Stimulated activated CD8-positive, alpha-beta memory T cell treated with anti-CD3 and anti-CD28 coated beads, Interleukin-7, amount 100 ng/mL, for 24 hours (primary cell): ENCODE measurements around the gene SEMA3C.

Source experiments
- DNase-seq: peaks from one replicate; pipeline ENCODE4 v3.0.0-alpha.2; 2020; ENCODE audit warnings: low read depth

Gene SEMA3C

GRCh38 chr7:80848841-80849240, 70.0 kb downstream of the SEMA3C start:
- DNase-seq: no peak

GRCh38 chr7:80847895-80848294, 71.0 kb downstream of the SEMA3C start:
- DNase-seq: no peak

GRCh38 chr7:80847027-80847426, 71.8 kb downstream of the SEMA3C start:
- no peak for DNase-seq

- DNase-seq: no peak
Measured at GRCh38 chr7:80844916-80845315, 73.9 kb downstream of the SEMA3C start.

- no peak for DNase-seq
Measured at GRCh38 chr7:80843018-80843677, 75.7 kb downstream of the SEMA3C start.

GRCh38 chr7:80842022-80842790, 76.6 kb downstream of the SEMA3C start:
- DNase-seq: no peak

GRCh38 chr7:80841423-80841955, 77.4 kb downstream of the SEMA3C start:
- DNase-seq: no peak

GRCh38 chr7:80840681-80841080, 78.2 kb downstream of the SEMA3C start:
- no peak for DNase-seq

- DNase-seq: no peak
Measured at GRCh38 chr7:80839855-80840254, 79.0 kb downstream of the SEMA3C start.

GRCh38 chr7:80838643-80839042, 80.2 kb downstream of the SEMA3C start:
- DNase-seq: no peak

- DNase-seq: no peak
Measured at GRCh38 chr7:80837345-80837744, 81.5 kb downstream of the SEMA3C start.

- no peak for DNase-seq
Measured at GRCh38 chr7:80835251-80835650, 83.6 kb downstream of the SEMA3C start.

GRCh38 chr7:80833289-80834268, 85.3 kb downstream of the SEMA3C start:
- DNase-seq: no peak

GRCh38 chr7:80832006-80832405, 86.8 kb downstream of the SEMA3C start:
- DNase-seq: no peak

- DNase-seq: no peak
Measured at GRCh38 chr7:80830584-80831285, 88.1 kb downstream of the SEMA3C start.

- no peak for DNase-seq
Measured at GRCh38 chr7:80830010-80830409, 88.8 kb downstream of the SEMA3C start.

- DNase-seq: no peak
Measured at GRCh38 chr7:80829527-80829926, 89.3 kb downstream of the SEMA3C start.

GRCh38 chr7:80827239-80827633, 91.6 kb downstream of the SEMA3C start:
- no peak for DNase-seq

- DNase-seq: no peak
Measured at GRCh38 chr7:80826520-80827238, 92.2 kb downstream of the SEMA3C start.

GRCh38 chr7:80825499-80825898, 93.4 kb downstream of the SEMA3C start:
- DNase-seq: no peak

- no peak for DNase-seq
Measured at GRCh38 chr7:80824253-80824652, 94.6 kb downstream of the SEMA3C start.
